ENCODE measurements around the gene EGLN3.
"Not testable (repeated sequence)": the region's sequence is repeated elsewhere in the genome, so short reads cannot be mapped to it uniquely, and the experiment has no call there.

The EGLN3 gene

DNA sequence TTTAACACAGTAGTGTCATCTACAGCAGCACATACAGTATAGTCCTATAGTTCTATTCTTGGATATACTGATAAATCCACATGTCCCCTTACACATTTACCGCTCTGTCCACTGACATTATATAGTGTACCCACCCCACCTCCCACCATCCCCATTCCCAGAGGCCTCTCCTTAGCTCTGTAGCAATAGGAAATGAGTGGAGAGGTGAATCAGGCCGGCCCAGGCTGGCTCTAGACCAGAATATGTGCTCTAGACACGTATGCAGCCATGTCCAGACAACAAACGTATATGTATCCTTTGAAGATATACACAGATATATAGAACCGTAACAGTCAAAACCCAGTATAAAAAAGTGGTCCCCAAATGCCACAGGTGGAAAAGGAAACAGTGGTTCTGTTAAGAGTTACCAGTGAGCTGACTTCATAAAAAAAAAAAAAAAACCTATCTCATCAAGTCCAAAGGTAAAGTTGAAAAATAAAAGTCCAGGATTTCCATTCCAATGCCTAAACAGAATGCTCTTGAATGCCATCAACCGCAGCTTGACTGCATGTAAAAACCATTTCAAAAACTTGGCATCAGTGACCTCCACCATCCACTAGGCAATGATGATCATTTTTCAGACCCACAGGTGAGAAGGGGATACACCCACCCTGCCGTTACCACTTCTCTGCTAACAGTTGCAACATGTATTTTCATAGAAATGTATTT is 16.7 kb downstream of the EGLN3 start:
- no peak for DNase-seq

DNA sequence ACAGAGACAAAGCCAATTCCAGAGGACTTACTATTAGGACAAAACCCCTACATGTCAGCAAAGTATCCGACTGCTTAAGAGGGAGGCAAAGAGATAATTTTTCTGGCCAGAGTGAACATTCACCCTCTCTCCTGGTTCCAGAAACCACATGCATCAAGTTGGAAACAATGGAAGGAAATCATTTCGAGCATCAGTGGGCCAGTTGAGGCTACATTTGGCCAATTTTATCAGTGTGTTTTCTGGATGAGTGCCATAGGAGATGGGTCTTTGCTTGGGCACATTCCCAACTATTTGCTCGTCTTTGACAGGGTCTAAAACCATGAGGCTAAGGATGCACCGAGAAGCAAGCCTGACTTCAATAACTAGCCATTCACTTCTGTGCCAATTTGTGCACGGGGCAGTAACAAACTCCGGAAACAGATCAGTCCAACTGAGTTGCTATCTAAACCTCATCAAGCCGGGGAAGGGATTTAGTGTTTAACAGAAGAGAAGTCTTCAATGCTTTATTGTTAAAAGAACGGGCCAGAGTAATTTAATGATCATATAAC is 17.4 kb downstream of the EGLN3 start:
- no peak for DNase-seq

- no peak for DNase-seq
Observed at GRCh38 chr14:33932576-33933345, 18.1 kb downstream of the EGLN3 start.

DNA sequence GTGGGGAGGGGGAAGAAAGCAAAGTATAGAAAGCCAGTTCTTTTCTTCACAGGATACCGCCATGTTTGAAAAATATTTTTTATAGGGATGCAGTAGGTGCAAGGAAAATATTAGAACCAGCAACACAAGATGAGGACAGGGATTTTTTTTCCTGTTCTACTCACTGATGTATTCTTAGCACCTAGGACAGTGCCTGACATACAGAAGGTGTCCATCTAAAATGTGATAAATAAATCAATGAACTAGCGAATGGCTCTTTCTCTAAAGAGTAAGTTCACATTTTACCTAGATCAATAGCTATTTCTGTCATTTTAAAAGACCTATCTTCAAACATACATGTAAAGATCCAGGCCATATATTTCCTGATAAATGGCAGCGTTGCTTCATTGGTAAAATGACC is 18.8 kb downstream of the EGLN3 start:
- no peak for DNase-seq

DNA sequence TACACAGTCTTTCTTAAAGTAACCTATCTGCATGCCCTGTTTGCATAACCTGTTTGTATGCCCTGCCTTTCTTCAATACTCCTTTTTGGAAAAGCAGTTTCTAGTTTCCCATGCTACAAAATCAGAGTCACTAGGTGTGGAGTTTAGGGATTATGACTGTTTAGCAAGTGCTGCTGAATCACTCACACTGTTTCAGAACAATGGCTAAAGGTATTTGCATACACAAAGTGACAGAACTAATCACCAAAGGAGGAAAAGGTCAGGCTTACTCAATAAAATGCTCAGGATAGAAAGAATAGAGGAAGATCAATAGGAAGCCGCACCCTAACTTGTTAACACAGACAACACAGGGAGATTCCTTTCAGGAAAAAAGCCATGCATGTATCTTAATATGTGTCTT is 19.4 kb downstream of the EGLN3 start:
- DNase-seq = no peak

DNA sequence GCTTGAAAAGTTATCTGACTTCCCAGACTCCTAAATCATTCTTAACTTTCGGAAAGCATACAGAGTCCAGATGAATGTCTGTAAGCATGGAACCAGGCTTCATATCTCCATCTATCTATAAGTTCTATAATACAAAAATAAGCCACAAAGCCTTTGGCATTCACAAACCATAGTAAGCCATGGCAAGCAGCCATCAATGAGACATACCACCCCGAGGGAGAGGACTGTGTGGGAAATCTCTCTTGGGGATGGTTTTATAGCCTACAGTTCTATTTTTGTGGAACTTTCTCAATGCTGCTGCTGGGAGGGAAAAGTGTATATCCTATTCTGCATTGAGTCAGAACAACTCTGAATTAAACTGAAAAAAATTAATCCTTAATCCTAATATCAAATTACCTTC is 20.4 kb downstream of the EGLN3 start:
- DNase-seq = no peak

- DNase-seq = no peak
Observed at GRCh38 chr14:33929799-33930408, 21.0 kb downstream of the EGLN3 start.

DNA sequence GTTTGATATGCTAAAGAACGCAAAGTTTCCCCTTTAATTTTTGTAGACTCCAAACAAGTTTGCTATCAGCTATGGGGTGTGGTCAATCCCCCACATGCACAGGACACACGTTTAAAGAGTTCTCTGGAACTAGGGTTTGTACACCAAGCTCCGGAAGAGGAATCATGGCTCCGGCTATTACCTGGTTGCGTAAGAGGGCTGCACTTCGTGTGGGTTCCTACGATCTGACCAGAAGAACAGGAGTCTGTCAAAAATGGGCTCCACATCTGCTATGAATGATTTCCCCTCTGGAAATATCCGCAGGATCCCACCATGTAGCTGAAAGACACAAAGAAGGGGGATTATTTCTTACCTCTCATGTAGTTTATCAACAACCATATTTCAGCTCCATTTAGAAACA is 22.0 kb downstream of the EGLN3 start:
- DNase-seq = no peak

DNA sequence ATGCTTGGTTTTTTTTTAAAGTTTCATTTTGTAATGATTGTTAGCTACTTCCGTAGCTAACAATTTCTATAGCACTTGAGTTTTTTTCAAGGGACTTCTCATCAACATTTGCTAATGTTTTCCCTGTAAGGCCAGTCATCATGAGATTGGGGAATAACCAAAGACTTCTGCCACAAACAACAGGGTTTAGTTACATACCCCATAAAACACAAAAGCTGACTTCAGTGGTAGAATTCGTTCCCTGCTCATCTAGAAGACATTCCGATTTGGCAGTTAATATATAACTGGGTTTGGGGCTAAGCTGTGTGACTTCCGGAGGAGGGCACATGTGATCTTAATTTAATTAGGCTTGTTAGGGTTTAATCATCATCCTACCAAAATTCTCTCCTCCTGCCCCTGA is 22.9 kb downstream of the EGLN3 start:
- no peak for DNase-seq

DNA sequence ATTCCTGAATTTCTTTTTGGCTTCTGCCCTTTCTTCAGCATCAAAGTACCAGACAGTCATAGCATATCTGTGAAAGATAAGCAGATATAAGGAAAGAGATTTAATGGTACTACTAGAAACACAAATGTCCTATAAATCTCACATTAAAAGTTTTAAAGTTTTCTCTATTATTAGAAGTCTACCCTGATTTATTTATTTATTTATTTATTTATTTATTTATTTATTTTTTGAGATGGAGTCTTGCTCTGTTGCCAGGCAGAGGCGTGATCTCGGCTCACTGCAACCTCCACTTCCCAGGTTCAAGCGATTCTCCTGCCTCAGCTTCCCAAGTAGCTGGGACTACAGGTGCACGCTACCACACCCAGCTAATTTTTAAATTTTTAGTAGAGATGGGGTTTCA is 23.9 kb downstream of the EGLN3 start:
- not testable (repeated sequence) for DNase-seq

DNA sequence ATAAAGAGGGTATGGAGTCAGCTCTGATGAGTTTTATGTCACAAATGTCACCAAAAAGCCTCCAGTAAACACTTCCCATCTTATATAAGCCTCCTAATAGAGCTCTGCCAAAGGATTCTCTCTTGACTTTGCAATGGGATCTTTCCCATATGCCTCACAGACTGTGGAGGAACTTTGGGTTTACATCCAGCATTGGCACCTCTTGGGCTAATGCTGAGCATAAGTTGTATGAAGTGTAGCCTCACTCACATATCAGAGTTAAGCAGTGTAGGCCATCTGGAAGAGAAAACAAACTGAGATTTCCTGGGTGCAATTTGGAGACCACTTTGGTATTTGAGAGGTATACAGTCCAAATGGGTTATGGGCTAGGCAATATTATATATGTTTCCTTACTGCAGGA is 24.9 kb downstream of the EGLN3 start:
- no peak for DNase-seq

DNA sequence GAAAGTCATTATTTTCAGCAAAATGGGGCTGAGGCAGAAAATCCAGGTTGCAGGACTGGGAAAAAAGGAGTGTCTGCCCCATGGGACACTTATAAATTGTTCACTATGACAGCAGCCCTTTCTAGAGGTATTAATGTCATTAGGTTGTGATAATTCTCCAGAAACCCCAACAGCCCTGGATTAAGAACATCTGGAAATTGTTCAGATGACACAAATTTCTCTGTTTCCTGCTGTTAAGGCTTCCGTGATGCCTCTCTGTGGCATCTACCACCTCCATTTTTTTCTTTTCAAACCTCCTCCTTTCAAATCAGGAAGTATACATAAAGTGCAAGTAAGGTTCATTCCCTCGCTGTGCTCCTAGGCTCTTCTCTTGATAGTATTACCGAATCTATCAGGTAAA is 25.6 kb downstream of the EGLN3 start:
- DNase-seq = no peak

DNA sequence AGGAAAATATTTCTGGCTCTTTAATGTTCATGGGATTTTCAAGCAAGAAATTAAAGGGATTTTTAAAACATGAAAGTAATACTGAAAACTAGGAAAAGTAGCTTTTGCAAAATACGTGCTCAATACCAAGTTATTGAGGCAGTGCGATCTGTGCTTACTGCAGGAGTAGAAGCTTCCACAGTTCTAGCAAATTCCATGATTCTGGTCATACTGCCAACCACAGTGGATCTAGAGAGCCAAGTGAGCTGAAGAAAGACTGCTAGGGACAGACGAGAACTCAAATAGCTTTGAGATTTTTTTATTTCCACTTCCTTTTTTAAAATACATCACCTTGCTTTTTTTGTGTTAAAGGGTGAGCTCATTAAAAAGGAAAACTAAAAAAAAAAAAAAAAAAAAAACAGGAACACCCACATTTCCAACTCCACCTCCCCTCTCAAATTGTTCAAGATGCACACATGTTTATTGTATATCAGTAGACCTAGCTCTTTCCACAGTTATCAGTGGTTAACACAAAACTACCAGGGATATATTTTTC is 26.2 kb downstream of the EGLN3 start:
- no peak for DNase-seq

DNA sequence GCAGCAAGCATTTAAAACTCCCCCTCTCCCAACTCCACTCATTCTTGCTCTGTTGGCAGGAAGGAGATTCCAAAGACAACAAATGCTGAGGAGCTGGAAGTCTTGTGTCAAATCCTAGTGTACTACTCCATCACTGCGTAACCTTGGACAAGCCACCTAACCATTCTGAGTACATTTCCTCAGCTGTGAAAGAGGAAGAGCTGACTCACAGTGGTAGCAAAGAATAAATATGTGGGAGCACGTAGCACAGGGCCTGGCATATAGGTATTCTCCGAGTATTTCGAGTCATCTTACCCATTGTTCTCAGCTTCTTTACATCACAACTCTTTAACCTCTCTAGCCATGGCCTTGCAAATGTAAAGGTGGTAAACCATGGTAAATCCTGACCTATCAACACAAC is 28.7 kb downstream of the EGLN3 start:
- no peak for DNase-seq

GRCh38 chr14:33918256-33918655 is 32.6 kb downstream of the EGLN3 start:
- DNase-seq = no peak

DNA sequence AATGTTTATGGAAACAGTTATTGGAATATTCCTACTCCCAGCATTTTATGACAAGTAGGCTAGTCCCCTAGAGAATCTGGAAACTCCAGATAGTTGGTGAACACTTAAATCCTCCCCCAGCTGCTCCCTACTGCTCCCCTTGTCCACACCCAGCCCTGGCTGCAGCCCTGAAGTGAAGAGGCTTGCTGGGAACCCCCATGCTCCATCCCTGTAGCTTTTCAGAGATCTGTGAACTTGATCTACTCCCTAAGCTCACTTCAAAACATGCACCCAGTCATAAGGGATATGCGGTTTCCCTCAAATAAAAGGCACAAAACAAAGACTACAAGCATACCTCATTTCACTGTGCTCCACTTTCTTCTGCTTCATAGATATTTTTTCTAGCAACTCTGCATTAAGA is 33.2 kb downstream of the EGLN3 start:
- no peak for DNase-seq

- no peak for DNase-seq
Observed at GRCh38 chr14:33916663-33917565, 34.0 kb downstream of the EGLN3 start.

GRCh38 chr14:33915682-33916081 is 35.2 kb downstream of the EGLN3 start:
- DNase-seq = no peak

DNA sequence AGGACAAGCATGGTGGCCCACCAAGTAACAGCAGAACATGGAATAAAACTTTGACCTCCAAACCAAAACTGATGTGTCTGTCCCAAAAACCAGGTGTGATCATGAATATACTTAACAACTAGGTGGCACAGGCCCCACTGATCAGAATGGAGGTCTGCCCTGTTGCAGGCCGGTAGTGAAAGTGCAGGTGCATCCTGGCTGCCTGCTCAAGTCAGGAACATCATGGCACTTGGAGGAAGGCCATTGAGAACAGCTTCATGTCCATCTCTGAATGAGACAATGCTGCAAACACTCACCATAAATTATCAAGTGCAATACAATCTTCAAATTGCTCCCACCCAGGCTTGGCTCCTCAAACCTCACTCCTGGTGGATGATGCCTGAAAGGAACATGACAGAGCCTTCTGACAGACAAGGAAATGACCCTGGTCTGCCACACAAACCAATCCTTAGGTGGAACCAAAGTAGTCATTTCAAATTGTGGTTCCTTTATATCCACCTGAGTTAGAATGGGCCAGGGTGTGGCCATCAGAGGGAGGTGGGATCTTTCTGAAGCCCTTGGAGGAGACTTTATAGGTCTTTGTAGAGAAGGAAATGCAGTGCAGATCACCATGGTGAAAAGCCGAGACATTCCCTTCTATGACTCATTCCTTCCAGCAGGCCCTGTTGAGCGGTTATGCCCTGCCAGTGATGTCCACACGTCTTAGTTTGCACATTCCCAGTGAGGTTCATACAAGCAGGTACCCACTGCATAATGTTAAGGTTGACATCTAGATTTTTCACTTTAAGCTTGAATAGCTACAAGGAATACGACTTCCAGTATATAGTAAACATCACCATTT is 36.0 kb downstream of the EGLN3 start:
- DNase-seq = no peak

DNA sequence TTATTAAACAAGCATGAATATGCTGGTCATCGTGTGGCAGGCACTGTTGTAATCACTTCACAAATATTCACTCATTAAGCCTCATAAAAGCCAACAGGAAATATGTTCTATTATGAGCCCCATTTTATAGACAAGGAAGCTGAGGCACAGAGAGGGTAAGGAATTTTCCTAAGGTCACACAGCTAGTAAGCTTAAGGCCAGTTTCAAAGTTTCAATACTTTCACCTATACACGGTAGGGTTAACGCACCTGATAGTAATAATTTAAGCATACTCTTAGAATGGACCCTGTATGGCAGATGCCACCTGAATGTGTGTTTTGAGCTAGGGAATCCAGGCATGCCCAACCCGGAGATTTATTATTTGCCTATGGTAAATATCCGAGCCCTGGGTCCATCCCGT is 39.8 kb downstream of the EGLN3 start:
- DNase-seq = no peak

DNA sequence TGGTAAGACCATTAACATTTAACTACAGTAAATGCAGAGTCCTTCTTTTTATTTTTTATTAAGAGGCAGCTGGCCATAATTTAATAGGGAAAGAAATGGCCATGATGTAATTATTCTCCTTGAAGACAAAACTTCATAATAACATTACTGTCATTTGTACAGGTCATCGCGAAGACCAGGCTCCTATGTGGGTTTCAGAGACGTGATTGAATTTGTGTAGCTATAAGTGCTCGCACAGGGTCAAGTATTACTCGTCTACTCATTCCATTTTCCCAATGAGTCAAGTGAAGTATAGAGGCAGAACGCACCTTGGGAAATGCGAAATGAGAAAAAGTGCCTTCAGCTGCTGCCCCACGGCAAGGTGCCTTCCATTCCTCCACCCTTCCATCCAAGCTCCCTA is 40.4 kb downstream of the EGLN3 start:
- DNase-seq = no peak
